GM03348 (cell line): ENCODE data around the gene BICD2.
"Not testable (repeated sequence)": the region's sequence is repeated elsewhere in the genome, so short reads cannot be mapped to it uniquely, and the experiment has no call there.

Experiments
- DNase-seq: peaks from one replicate; pipeline ENCODE4 v3.0.0; 2012; ENCODE audit warnings: low spot score

The BICD2 gene

GRCh38 chr9:92764381-92764987 is at the start of gene BICD2:
Gene BICD2 (minus strand): TSS chr9:92764833. CDS start chr9:92764744, 89 bp downstream.
- peak; percentile 99 for DNase-seq

GRCh38 chr9:92809629-92810326 is 45.1 kb upstream of the BICD2 start:
- not testable (repeated sequence) for DNase-seq

- DNase-seq = peak; percentile 85
Measured at GRCh38 chr9:92808726-92809451, 44.3 kb upstream of the BICD2 start.

GRCh38 chr9:92807757-92808725 is 43.4 kb upstream of the BICD2 start:
- no peak for DNase-seq

- DNase-seq = no peak
Measured at GRCh38 chr9:92807031-92807756, 42.6 kb upstream of the BICD2 start.

GRCh38 chr9:92804727-92805126 is 40.1 kb upstream of the BICD2 start:
- DNase-seq = no peak

- DNase-seq = no peak
Measured at GRCh38 chr9:92798358-92798757, 33.7 kb upstream of the BICD2 start.

GRCh38 chr9:92796337-92796804 is 31.7 kb upstream of the BICD2 start:
- not testable (repeated sequence) for DNase-seq

GRCh38 chr9:92795598-92796336 is 31.1 kb upstream of the BICD2 start:
- DNase-seq = no peak

GRCh38 chr9:92795000-92795399 is 30.4 kb upstream of the BICD2 start:
- DNase-seq = no peak

GRCh38 chr9:92794426-92794825 is 29.8 kb upstream of the BICD2 start:
- no peak for DNase-seq

- DNase-seq = peak; percentile 85
Measured at GRCh38 chr9:92790542-92791527, 26.2 kb upstream of the BICD2 start.

GRCh38 chr9:92786298-92786697 is 21.7 kb upstream of the BICD2 start:
- DNase-seq = no peak

GRCh38 chr9:92781899-92782298 is 17.3 kb upstream of the BICD2 start:
- no peak for DNase-seq

GRCh38 chr9:92780206-92780605 is 15.6 kb upstream of the BICD2 start:
- no peak for DNase-seq

- DNase-seq = no peak
Measured at GRCh38 chr9:92775466-92775865, 10.8 kb upstream of the BICD2 start.

- peak; percentile 87 for DNase-seq
Measured at GRCh38 chr9:92774274-92774673, 9.6 kb upstream of the BICD2 start.

- no peak for DNase-seq
Measured at GRCh38 chr9:92773810-92774209, 9.2 kb upstream of the BICD2 start.

GRCh38 chr9:92771309-92771708 is 6.7 kb upstream of the BICD2 start:
- no peak for DNase-seq
